ENCODE measurements around the gene ACTA2.

The ACTA2 gene

GRCh38 chr10:88980800-88981199, 28.2 kb upstream of the ACTA2 start:
- ATAC-seq, result no peak

GRCh38 chr10:88980247-88980646, 27.7 kb upstream of the ACTA2 start:
- ATAC-seq, result no peak

- no peak for ATAC-seq
These were observed 27.0 kb upstream of the ACTA2 start for GRCh38 chr10:88979603-88980002.

- ATAC-seq, result no peak
These were observed 26.6 kb upstream of the ACTA2 start for GRCh38 chr10:88979153-88979562.

- ATAC-seq, result no peak
These were observed 25.9 kb upstream of the ACTA2 start for GRCh38 chr10:88978463-88978862.

GRCh38 chr10:88975377-88975720, 22.8 kb upstream of the ACTA2 start:
- no peak for ATAC-seq

- ATAC-seq, result peak; percentile 60 to 63
These were observed 22.1 kb upstream of the ACTA2 start for GRCh38 chr10:88974446-88975376.

GRCh38 chr10:88974012-88974411, 21.4 kb upstream of the ACTA2 start:
- ATAC-seq, result no peak

- ATAC-seq, result no peak
These were observed 18.9 kb upstream of the ACTA2 start for GRCh38 chr10:88971221-88972061.

GRCh38 chr10:88968391-88968790, 15.8 kb upstream of the ACTA2 start:
- no peak for ATAC-seq

GRCh38 chr10:88966797-88967196, 14.2 kb upstream of the ACTA2 start:
- no peak for ATAC-seq

- ATAC-seq, result no peak
These were observed 12.4 kb upstream of the ACTA2 start for GRCh38 chr10:88964869-88965415.

- no peak for ATAC-seq
These were observed 11.8 kb upstream of the ACTA2 start for GRCh38 chr10:88964360-88964759.

GRCh38 chr10:88963318-88963717, 10.7 kb upstream of the ACTA2 start:
- ATAC-seq, result no peak

GRCh38 chr10:88962336-88962735, 9.8 kb upstream of the ACTA2 start:
- no peak for ATAC-seq

GRCh38 chr10:88961266-88961665, 8.7 kb upstream of the ACTA2 start:
- ATAC-seq, result peak in 1 of 2 donors; percentile 14

GRCh38 chr10:88960802-88961201, 8.2 kb upstream of the ACTA2 start:
- peak; percentile 88 to 96 for ATAC-seq

GRCh38 chr10:88958721-88959120, 6.1 kb upstream of the ACTA2 start:
- ATAC-seq, result no peak

- ATAC-seq, result no peak
These were observed 4.8 kb upstream of the ACTA2 start for GRCh38 chr10:88957381-88957780.

GRCh38 chr10:88954458-88955083, 2.0 kb upstream of the ACTA2 start:
- ATAC-seq, result no peak

- no peak for ATAC-seq
These were observed 1.1 kb upstream of the ACTA2 start for GRCh38 chr10:88953662-88954061.

- ATAC-seq, result no peak
These were observed 2.4 kb downstream of the ACTA2 start for GRCh38 chr10:88949912-88950837.

Measured in activated CD4-positive, CD25-positive, alpha-beta regulatory T cell treated with anti-CD3 and anti-CD28 coated beads, Interleukin-2, amount 50 U/mL, for 24 hours (primary cell).